HG02642 (cell line): ENCODE results near the gene SLC16A6.
"Not testable (repeated sequence)": the region's sequence is repeated elsewhere in the genome, so short reads cannot be mapped to it uniquely, and the experiment has no call there.

Experiments
- ATAC-seq: cut with Tn5 transposase; IDR thresholded peaks from one replicate; pipeline ENCODE4 v1.9.1; 2021; ENCODE audit warnings: mild to moderate bottlenecking; ENCODE audit not compliant: unreplicated experiment, poor library complexity

SLC16A6 gene, protein sequence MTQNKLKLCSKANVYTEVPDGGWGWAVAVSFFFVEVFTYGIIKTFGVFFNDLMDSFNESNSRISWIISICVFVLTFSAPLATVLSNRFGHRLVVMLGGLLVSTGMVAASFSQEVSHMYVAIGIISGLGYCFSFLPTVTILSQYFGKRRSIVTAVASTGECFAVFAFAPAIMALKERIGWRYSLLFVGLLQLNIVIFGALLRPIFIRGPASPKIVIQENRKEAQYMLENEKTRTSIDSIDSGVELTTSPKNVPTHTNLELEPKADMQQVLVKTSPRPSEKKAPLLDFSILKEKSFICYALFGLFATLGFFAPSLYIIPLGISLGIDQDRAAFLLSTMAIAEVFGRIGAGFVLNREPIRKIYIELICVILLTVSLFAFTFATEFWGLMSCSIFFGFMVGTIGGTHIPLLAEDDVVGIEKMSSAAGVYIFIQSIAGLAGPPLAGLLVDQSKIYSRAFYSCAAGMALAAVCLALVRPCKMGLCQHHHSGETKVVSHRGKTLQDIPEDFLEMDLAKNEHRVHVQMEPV

DNA sequence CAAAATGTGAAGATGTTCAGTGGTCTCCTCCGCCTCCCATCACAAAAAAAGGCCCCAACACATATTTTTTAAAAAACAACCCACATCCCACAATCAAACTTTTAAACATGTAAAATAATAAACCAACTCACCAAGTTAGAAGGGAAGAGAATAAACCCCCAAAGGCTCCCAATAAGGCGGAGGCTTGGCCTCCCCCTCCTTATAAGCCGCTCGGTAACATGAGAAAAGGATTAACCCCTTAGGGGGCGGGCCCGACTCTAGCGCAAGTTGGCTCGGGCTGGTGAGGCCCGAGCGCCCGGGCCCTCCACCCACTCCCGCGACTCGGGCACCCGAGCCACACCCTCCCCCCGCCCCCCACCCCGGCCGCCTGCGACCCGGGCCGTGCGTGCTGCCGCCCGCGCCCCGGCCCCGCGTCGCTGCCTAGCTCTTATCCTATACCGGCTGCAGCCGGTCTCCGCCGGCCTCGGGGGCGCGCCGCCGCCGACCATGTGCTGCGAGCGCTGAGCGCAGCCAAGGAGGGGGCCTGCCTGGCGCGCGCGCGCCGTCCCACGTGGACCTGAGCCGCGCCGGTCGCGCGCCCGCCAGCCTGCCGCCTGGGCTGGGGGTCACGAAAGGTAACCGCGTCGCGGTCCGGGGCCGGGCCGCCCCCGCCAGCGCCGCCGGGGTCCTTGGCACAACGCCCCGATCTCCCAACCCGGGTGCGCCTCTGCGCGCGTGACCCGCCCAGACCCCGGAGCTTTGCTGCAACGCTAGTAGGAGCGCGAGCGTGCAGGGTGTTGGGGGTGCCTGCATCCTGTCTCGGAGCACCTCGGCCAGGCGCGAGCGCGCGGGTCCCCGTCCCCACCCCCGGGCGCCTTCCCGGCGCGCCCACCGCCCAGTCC, at the start of gene SLC16A6, which contains the start of gene ARSG:
Gene SLC16A6 (minus strand): TSS at position 173 of the 881 bp plus-strand sequence. CDS start 12,807 bp downstream, outside the sequence.
Gene ARSG (plus strand): TSS at position 541 of the 881 bp plus-strand sequence. CDS start 15,999 bp downstream, outside the sequence.
- peak; percentile 58 for ATAC-seq

- ATAC-seq = no peak
Observed at GRCh38 chr17:68334393-68334792, 43.5 kb upstream of the SLC16A6 start.

- not testable (repeated sequence) for ATAC-seq
Observed at GRCh38 chr17:68331932-68332331, 41.0 kb upstream of the SLC16A6 start.

GRCh38 chr17:68329331-68329730, 38.4 kb upstream of the SLC16A6 start:
- ATAC-seq = no peak

DNA sequence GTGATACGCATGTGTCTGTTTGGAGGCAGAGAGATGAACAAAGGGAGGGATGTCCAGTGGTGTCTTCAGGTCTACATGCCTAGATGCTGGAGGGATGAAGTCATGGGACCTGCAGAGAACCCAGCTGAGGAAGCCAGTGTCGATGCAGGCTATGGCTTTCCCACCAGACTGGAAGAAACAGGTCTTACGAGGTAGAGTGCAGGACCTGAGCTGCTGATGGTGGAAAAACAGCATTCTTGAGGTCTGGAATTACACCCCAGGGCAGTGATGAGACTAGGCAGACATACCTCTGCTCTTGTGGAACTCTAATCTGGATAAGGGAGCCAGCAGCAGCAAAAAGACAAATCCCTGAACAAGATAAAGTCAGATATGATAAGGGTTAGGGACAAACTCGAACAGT, 37.7 kb upstream of the SLC16A6 start:
- ATAC-seq = no peak

DNA sequence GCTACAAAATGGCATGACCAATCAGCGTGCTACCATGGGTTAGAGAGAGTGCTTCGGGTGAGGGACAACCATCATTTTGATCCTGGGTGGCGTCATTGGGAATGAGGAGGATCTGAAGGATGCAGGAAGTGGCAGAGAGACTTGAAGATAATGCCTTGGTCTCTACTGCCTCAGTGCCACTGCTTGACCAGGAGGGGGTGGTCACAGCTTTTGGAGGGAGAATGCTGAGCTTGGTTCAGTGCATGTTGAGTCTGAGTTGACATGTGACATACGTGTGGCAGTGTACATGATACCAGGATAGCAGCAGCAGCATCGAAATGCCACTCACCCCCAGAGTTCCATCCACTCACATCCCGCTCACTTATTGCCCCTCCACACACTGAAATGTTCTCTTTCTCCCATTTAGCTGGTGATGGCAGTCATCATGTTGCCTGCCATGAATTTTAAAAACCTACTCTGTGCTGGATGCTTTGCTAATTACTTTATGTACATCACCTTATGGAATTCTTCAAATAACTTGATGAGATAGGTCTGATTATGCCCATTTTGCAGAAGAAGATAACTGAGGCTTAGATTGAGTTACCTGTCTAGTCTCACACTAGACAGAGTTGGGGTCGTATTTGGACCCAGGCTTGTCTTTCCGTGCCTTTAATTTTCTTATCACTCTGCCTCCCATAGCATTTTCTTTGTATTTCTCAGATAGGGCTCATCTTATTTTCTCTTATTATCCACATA, 37.1 kb upstream of the SLC16A6 start:
- ATAC-seq = no peak

DNA sequence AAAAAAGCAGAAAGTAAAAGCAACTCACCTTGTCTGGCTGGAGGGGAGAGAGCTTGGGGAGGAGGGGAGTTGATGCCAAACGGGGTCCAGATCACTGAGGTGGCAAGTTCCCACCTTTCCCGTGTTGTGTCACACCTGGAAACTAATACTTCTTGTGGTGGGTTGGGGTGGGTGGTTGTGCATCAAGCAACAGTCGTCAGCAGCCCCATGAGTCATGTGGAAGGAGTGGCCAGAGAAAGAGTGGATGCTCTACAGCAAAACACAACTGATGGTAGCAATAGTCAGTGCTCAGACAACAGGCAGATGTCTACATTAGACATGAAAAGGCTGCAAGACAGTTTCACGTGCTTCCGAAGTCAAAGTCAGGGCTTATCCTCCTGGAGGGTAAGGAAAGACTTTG, 35.8 kb upstream of the SLC16A6 start:
- no peak for ATAC-seq

- ATAC-seq = no peak
Observed at GRCh38 chr17:68325961-68326360, 35.0 kb upstream of the SLC16A6 start.

GRCh38 chr17:68324654-68325336, 33.9 kb upstream of the SLC16A6 start:
- no peak for ATAC-seq

DNA sequence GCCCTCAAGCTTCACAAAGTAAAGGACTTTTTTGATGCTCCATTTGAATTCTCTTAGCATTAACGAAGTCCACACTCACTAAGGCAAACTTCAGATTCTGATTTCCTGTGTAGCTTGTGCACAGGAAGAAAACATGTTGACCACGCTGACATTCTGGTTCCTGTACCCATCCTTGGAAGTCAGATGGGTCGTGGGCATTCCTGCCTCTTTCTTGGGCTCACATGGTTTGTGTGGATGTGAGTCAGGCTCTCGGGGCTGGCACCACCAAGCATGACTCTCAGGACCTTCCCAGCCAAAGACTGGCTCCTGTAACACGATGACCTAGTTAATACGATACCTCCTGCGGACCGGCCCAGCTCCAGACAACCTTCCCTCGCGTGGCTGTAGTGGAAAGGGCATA, 33.2 kb upstream of the SLC16A6 start:
- no peak for ATAC-seq

DNA sequence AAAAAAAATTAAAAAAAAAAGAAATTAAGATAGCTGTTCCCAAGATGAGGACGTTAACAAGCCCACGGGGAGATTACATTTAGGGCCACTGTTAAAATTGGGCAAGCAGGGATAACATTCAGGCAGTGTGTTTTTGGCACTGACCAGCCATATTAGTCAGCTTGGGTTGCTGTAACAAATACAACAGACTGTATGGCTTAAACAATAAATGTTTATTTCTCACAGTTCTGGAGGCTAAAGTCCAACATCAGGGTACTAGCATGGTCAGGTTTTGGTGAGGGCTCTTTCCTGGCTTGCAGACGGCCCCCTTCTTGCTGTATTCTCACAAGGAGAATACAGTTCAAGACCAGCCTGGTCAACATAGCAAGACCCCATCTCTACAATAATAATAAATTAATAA, 31.7 kb upstream of the SLC16A6 start:
- ATAC-seq = no peak

GRCh38 chr17:68321556-68321954, 30.6 kb upstream of the SLC16A6 start:
- no peak for ATAC-seq

GRCh38 chr17:68320943-68321555, 30.1 kb upstream of the SLC16A6 start:
- no peak for ATAC-seq

DNA sequence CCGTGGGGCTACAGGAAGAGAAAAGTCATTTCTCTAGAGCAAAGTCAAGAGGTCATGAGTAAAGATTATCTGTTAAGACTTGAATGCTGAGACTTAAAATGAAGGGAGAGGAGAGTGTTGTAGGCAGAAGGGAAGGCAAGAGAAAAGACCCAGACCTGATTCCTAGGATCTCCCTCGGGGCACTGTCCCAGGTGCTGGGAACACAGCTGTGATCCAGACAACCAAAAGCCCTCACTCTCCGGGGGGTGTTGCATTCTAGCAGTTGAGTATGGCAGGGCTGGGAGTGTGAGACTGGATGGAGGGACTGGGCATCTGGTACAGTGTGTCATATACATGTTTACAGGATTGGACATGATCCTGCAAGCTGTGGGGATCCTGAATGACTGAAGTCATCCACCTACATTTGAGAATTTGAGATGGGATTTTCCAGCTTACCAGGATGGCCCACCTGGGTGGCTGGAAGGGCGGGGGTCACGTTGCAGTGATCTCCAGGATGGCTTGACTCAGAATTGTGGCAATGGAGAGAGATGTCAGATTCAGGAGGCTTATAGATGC, 29.5 kb upstream of the SLC16A6 start:
- no peak for ATAC-seq

DNA sequence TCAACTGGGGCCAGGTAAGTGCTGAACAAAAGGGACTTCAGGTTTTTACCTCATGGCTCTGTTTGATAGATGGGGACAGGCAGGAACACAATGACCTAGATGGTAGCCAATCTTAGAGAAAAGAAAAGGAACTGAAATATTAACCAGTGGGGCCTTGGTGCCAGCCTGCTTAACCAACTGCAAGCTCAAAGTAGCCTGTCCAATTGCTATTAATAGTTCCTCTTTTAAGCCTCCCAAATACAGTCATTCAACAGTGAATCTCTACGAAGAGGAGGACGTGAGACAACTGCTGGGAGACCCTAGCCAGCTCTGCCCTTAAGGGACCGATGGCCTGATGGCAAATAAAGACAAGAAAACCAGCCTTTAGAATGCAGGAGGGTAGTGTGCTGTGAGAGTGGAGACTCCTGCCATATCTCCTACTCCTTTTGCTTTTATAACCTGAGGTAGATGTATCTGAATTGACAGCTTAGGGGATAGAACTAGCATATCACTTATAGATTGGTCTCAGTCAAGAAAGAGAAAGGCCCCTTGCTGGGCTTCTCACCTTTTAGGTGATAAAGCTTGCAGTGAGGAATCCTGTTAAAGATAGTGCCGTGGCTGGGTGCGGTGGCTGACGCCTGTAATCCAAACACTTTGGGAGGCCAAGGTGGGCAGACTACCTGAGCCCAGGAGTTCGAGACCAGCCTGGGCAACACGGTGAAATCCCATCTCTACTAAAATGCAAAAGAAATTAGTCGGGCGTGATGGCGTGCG, 28.7 kb upstream of the SLC16A6 start:
- no peak for ATAC-seq

- ATAC-seq = no peak
Observed at GRCh38 chr17:68318103-68318991, 27.4 kb upstream of the SLC16A6 start.

DNA sequence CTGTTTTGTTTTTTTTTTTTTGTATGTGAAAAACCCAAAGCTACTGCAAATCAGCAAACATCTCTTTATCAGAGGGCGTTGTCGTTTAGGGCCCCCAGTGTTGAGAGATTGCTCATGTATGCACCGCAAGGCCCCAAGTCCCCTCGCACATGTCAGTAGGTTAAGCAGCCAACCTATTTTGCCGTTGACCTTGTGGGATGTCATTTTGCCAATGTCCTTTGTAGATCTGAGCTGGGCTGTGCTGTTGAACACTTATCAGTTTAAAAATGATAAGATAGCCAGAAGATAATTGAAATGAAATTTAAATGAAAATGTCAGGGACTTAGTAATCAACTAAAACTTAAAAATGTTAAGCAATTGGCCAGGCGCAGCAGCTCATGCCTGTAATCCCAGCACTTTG, 26.5 kb upstream of the SLC16A6 start:
- no peak for ATAC-seq
